H9 (cell line): ENCODE results near the gene DNAAF1. TPM values are rescaled to one million over a fixed set of nuclear protein-coding genes. Genes with fewer than 3 reads are reported as not detected.

Experiments
- DNase-seq: peaks from one replicate; pipeline ENCODE4 v3.0.0-alpha.2; 2017
- H2AFZ ChIP-seq: one replicate; pipeline ENCODE4 v1.6.1; 2013; ENCODE audit warnings: mild to moderate bottlenecking, low read length, control low read depth, moderate library complexity
- H2AK5ac ChIP-seq: 2 replicates; pipeline ENCODE4 v1.6.1; 2013; ENCODE audit warnings: low read length, control low read depth, mixed read lengths; ENCODE audit not compliant: insufficient read length
- H2BK120ac ChIP-seq: one replicate; pipeline ENCODE4 v1.6.1; 2013; ENCODE audit warnings: low read depth, mild to moderate bottlenecking, low read length, control low read depth, inconsistent platforms; ENCODE audit not compliant: poor library complexity, severe bottlenecking
- H2BK12ac ChIP-seq: 2 replicates; pipeline ENCODE4 v1.6.1; 2013; ENCODE audit warnings: low read length, control low read depth, mixed read lengths, low read depth; ENCODE audit not compliant: insufficient read length
- H2BK15ac ChIP-seq: 2 replicates; pipeline ENCODE4 v1.6.1; 2013; ENCODE audit warnings: low read depth, low read length, control low read depth
- H2BK20ac ChIP-seq: one replicate; pipeline ENCODE4 v1.6.1; 2013; ENCODE audit warnings: low read depth, mild to moderate bottlenecking, low read length, control low read depth, inconsistent platforms; ENCODE audit not compliant: poor library complexity, severe bottlenecking
- H2BK5ac ChIP-seq: 2 replicates; pipeline ENCODE4 v1.6.1; 2013; ENCODE audit warnings: low read length, control low read depth, mixed read lengths; ENCODE audit not compliant: insufficient read length
- H3K14ac ChIP-seq: 2 replicates; pipeline ENCODE4 v1.6.1; 2013; ENCODE audit warnings: low read length, control low read depth; ENCODE audit not compliant: insufficient read depth
- H3K18ac ChIP-seq: 2 replicates; pipeline ENCODE4 v1.6.1; 2013; ENCODE audit warnings: low read depth, mild to moderate bottlenecking, mixed read lengths, low read length, control low read depth; ENCODE audit not compliant: insufficient read length
- H3K23ac ChIP-seq: 2 replicates; pipeline ENCODE4 v1.6.1; 2013; ENCODE audit warnings: low read length, control low read depth, mixed read lengths, low read depth; ENCODE audit not compliant: insufficient read length
- H3K23me2 ChIP-seq: 2 replicates; pipeline ENCODE4 v1.6.1; 2013; ENCODE audit warnings: low read depth, mild to moderate bottlenecking, mixed read lengths, low read length, control low read depth; ENCODE audit not compliant: insufficient read length, poor library complexity, severe bottlenecking
- H3K27ac ChIP-seq: 2 replicates; pipeline ENCODE4 v1.5.1; 2013; ENCODE audit warnings: low read length, control low read depth, mixed read lengths, low read depth; ENCODE audit not compliant: insufficient read length
- H3K27me3 ChIP-seq: 2 replicates; pipeline ENCODE4 v1.6.1; 2013; ENCODE audit warnings: low read length, control low read depth, inconsistent platforms; ENCODE audit not compliant: insufficient read depth
- H3K4ac ChIP-seq: 2 replicates; pipeline ENCODE4 v1.6.1; 2013; ENCODE audit warnings: low read depth, mild to moderate bottlenecking, control low read depth, inconsistent platforms, low read length, moderate library complexity
- H3K4me1 ChIP-seq: 2 replicates; pipeline ENCODE4 v1.6.1; 2013; ENCODE audit warnings: low read length, control low read depth, inconsistent platforms; ENCODE audit not compliant: insufficient read depth
- H3K4me2 ChIP-seq: 2 replicates; pipeline ENCODE4 v1.6.1; 2013; ENCODE audit warnings: low read length, control low read depth, mixed read lengths; ENCODE audit not compliant: insufficient read length, insufficient read depth
- H3K56ac ChIP-seq: 2 replicates; pipeline ENCODE4 v1.6.1; 2013; ENCODE audit warnings: low read depth, mild to moderate bottlenecking, mixed read lengths, low read length, control low read depth; ENCODE audit not compliant: insufficient read length
- H3K79me1 ChIP-seq: 2 replicates; pipeline ENCODE4 v1.6.1; 2013; ENCODE audit warnings: low read depth, mild to moderate bottlenecking, moderate library complexity, low read length, control low read depth, inconsistent platforms; ENCODE audit not compliant: insufficient read depth, poor library complexity, severe bottlenecking
- H3K79me2 ChIP-seq: 2 replicates; pipeline ENCODE4 v1.6.1; 2013; ENCODE audit warnings: low read length, control low read depth, inconsistent platforms; ENCODE audit not compliant: insufficient read depth
- H3K9ac ChIP-seq: 2 replicates; pipeline ENCODE4 v1.6.1; 2013; ENCODE audit warnings: low read length, control low read depth, mixed read lengths; ENCODE audit not compliant: insufficient read length; ENCODE audit errors: extremely low read depth
- H3K9me3 ChIP-seq: one replicate; pipeline ENCODE4 v1.6.1; 2013; ENCODE audit warnings: low read depth, low read length, inconsistent platforms; ENCODE audit not compliant: control insufficient read depth
- H3T11ph ChIP-seq: one replicate; pipeline ENCODE4 v1.6.1; 2013; ENCODE audit warnings: mild to moderate bottlenecking, low read length, control low read depth, inconsistent platforms
- H4K20me1 ChIP-seq: one replicate; pipeline ENCODE4 v1.6.1; 2013; ENCODE audit not compliant: control insufficient read depth, insufficient read length, insufficient read depth
- H4K5ac ChIP-seq: 2 replicates; pipeline ENCODE4 v1.6.1; 2013; ENCODE audit warnings: low read depth, mild to moderate bottlenecking, mixed read lengths, low read length, control low read depth; ENCODE audit not compliant: insufficient read length
- H4K8ac ChIP-seq: replicated peaks from 2 replicates; pipeline ENCODE4 v1.6.1; 2013; ENCODE audit warnings: low read length, control low read depth, mixed read lengths, low read depth; ENCODE audit not compliant: insufficient read length
- H4K91ac ChIP-seq: 2 replicates; pipeline ENCODE4 v1.6.1; 2013; ENCODE audit warnings: low read depth, mild to moderate bottlenecking, moderate library complexity, mixed read lengths, low read length, control low read depth; ENCODE audit not compliant: insufficient read length
- H3K27ac Mint-ChIP-seq, 3 experiments: 2 replicates in 2 of 3; 3 replicates in 1 of 3; pipeline ENCODE4 v1.8.0; 2020 to 2021; ENCODE audit warnings: mixed read lengths in 3 of 3, mild to moderate bottlenecking in 1 of 3, moderate library complexity in 1 of 3
- H3K27me3 Mint-ChIP-seq: 2 replicates; pipeline ENCODE4 v1.8.0; 2021; ENCODE audit warnings: low read depth, mild to moderate bottlenecking, moderate library complexity, mixed read lengths
- H3K36me3 Mint-ChIP-seq, 3 experiments: 2 replicates in 2 of 3; 3 replicates in 1 of 3; pipeline ENCODE4 v1.8.0; 2020 to 2021; ENCODE audit warnings: low read depth in 3 of 3, mixed read lengths in 3 of 3; ENCODE audit not compliant: insufficient read depth in 1 of 3
- H3K4me1 Mint-ChIP-seq, 2 experiments: 2 replicates each; pipeline ENCODE4 v1.8.0; 2020; ENCODE audit warnings: mixed read lengths in 2 of 2
- H3K4me3 Mint-ChIP-seq, 2 experiments: 2 replicates in 1 of 2; 3 replicates in 1 of 2; pipeline ENCODE4 v1.8.0; 2020 to 2021; ENCODE audit warnings: mild to moderate bottlenecking in 2 of 2, mixed read lengths in 2 of 2, moderate library complexity in 1 of 2
- H3K9me3 Mint-ChIP-seq, 2 experiments: 2 replicates in 1 of 2; 3 replicates in 1 of 2; pipeline ENCODE4 v1.8.0; 2020; ENCODE audit warnings: mild to moderate bottlenecking in 2 of 2, mixed read lengths in 2 of 2, moderate library complexity in 1 of 2
- CTCF ChIP-seq: fragments of 200-600 bp; sonication (generic); conservative IDR thresholded peaks from 3 replicates; pipeline ENCODE4 v1.8.0; 2021; ENCODE audit warnings: antibody characterized with exemption, mild to moderate bottlenecking
- WGBS: extraction: QIAGEN DNeasy Blood & Tissue Kit; methylation state at CpG from one replicate; pipeline ENCODE4 v1.1.7; 2013; ENCODE audit warnings: missing lambda C conversion rate, low lambda C conversion rate, mixed read lengths; ENCODE audit not compliant: insufficient read length; ENCODE audit errors: extremely low coverage; 5-methylcytosine and 5-hydroxymethylcytosine counted together
- total RNA-seq: library from RNA; stranded (reverse); gene quantifications from 2 replicates; pipeline ENCODE4 v1.2.1, GENCODE V29; 2021

Gene DNAAF1
- total RNA-seq, 1 experiment from 2014 or later = not detected

GRCh38 chr16:84205976-84206691 lies 61.0 kb downstream of the DNAAF1 start:
- no peak overlapping the region for H3K23ac ChIP-seq
- Mint-ChIP-seq H3K4me1 (peaks cover 5 to 7% of the 10 kb centered on the region in 2 experiments), H3K4me3 (no peak overlapping the region), H3K36me3 (no peaks in the 10 kb centered on the region), H3K27me3 (no peaks in the 10 kb centered on the region; the same call in 1 of the 2 replicates), H3K9me3 (no peaks in the 10 kb centered on the region), H3K27ac (no peak overlapping the region; a peak in 1 of 7 replicates)
- no peak overlapping the region for H2BK15ac ChIP-seq
- H3K79me1 ChIP-seq = no peaks in the 10 kb centered on the region
- no peak for TF ChIP-seq CTCF
- no peak overlapping the region for H4K5ac ChIP-seq
- H2BK20ac ChIP-seq = no peak overlapping the region
- H3K14ac ChIP-seq = no peak overlapping the region
- no peak overlapping the region for H3K4me2 ChIP-seq
- H2BK12ac ChIP-seq = no peak overlapping the region
- no CpG with 5 or more reads among the region's 18 CpGs for WGBS
- H4K91ac ChIP-seq = no peak overlapping the region
- H3K18ac ChIP-seq = no peak overlapping the region
- no peaks in the 10 kb centered on the region for H3K79me2 ChIP-seq
- no peaks in the 10 kb centered on the region for H3K27me3 ChIP-seq
- no peaks in the 10 kb centered on the region for H3K9me3 ChIP-seq
- no peak overlapping the region for H2AK5ac ChIP-seq
- no peak overlapping the region for H3K56ac ChIP-seq
- H3K27ac ChIP-seq = no peak overlapping the region
- H3T11ph ChIP-seq = no peak overlapping the region
- H2BK5ac ChIP-seq = no peak overlapping the region
- H3K4ac ChIP-seq = no peak overlapping the region
- DNase-seq = no peak
- H2BK120ac ChIP-seq = no peak overlapping the region
- H4K8ac ChIP-seq = no peak overlapping the region
- no peak overlapping the region for H3K9ac ChIP-seq
- no peaks in the 10 kb centered on the region for H4K20me1 ChIP-seq
- H2AFZ ChIP-seq = no peak overlapping the region
- H3K4me1 ChIP-seq = no peaks in the 10 kb centered on the region
- no peaks in the 10 kb centered on the region for H3K23me2 ChIP-seq
